Retinal pigment epithelial cell (primary cell): ENCODE data around the gene PPP2R1B.
"Not testable (repeated sequence)": the region's sequence is repeated elsewhere in the genome, so short reads cannot be mapped to it uniquely, and the experiment has no call there.

Source experiments
- DNase-seq: peaks from one replicate; pipeline ENCODE4 v3.0.0-alpha.2; 2010; ENCODE audit warnings: low read depth
- H3K4me3 ChIP-seq: 2 replicates; pipeline ENCODE4 v1.5.1; 2011; ENCODE audit warnings: mild to moderate bottlenecking, low read length, control low read depth, moderate library complexity
- CTCF ChIP-seq: conservative IDR thresholded peaks from 2 replicates; pipeline ENCODE4 v1.5.1; 2011; ENCODE audit warnings: low read depth, low read length, control low read depth, inconsistent platforms

Gene PPP2R1B

GRCh38 chr11:111785076-111785475, 18.9 kb upstream of the PPP2R1B start:
- no peak for TF ChIP-seq CTCF
- no peak for DNase-seq
- H3K4me3 ChIP-seq: no peak overlapping the region

- H3K4me3 ChIP-seq, DNase-seq: not testable (repeated sequence)
These were observed 18.1 kb upstream of the PPP2R1B start for GRCh38 chr11:111784311-111784710.

GRCh38 chr11:111782109-111782741, 16.0 kb upstream of the PPP2R1B start:
- TF ChIP-seq CTCF: no peak
- no peak overlapping the region for H3K4me3 ChIP-seq
- DNase-seq: no peak

- DNase-seq: no peak
These were observed 12.9 kb upstream of the PPP2R1B start for GRCh38 chr11:111779118-111779517.

GRCh38 chr11:111778047-111778558, 11.9 kb upstream of the PPP2R1B start:
- no peak for TF ChIP-seq CTCF
- H3K4me3 ChIP-seq: no peak overlapping the region
- no peak for DNase-seq

More at GRCh38 chr11:111779118-111779517, 12.9 kb upstream of the PPP2R1B start:
- no peak for TF ChIP-seq CTCF
- H3K4me3 ChIP-seq: no peak overlapping the region

GRCh38 chr11:111777094-111778046, 11.2 kb upstream of the PPP2R1B start:
- no peak overlapping the region for H3K4me3 ChIP-seq
- TF ChIP-seq CTCF: peak; percentile 79
- peak; percentile 93 for DNase-seq

- TF ChIP-seq CTCF: no peak
- no peak overlapping the region for H3K4me3 ChIP-seq
- no peak for DNase-seq
These were observed 10.4 kb upstream of the PPP2R1B start for GRCh38 chr11:111776398-111777093.
